Measurements from ENCODE around the gene TMEM208. TPM values are rescaled to one million over a fixed set of nuclear protein-coding genes. Genes with fewer than 3 reads are reported as not detected.

TMEM208 gene
- total RNA-seq, 1 experiment from 2014 or later = 48.4 TPM

- Mint-ChIP-seq H3K36me3 (no peaks in the 10 kb centered on the region), H3K9me3 (no peaks in the 10 kb centered on the region), H3K27ac (no peak overlapping the region), H3K4me3 (no peak overlapping the region), H3K27me3 (ENCODE audit: low read depth) (no peaks in the 10 kb centered on the region), H3K4me1 (peaks cover 4% of the 10 kb centered on the region; the same call in 1 of the 2 replicates)
- no peak for TF ChIP-seq USF1 (CRISPR knock-in tag; IDR thresholded peaks at IDR 0.05)
- TF ChIP-seq, protein P1, sequence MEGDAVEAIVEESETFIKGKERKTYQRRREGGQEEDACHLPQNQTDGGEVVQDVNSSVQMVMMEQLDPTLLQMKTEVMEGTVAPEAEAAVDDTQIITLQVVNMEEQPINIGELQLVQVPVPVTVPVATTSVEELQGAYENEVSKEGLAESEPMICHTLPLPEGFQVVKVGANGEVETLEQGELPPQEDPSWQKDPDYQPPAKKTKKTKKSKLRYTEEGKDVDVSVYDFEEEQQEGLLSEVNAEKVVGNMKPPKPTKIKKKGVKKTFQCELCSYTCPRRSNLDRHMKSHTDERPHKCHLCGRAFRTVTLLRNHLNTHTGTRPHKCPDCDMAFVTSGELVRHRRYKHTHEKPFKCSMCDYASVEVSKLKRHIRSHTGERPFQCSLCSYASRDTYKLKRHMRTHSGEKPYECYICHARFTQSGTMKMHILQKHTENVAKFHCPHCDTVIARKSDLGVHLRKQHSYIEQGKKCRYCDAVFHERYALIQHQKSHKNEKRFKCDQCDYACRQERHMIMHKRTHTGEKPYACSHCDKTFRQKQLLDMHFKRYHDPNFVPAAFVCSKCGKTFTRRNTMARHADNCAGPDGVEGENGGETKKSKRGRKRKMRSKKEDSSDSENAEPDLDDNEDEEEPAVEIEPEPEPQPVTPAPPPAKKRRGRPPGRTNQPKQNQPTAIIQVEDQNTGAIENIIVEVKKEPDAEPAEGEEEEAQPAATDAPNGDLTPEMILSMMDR (IDR thresholded peaks at IDR 0.05) = no peak
- TF ChIP-seq ARID4B (CRISPR knock-in tag; IDR thresholded peaks at IDR 0.05; ENCODE audit: borderline replicate concordance) = no peak
- TF ChIP-seq FOXP4 (CRISPR knock-in tag; IDR thresholded peaks at IDR 0.05) = no peak
- TF ChIP-seq JUN (CRISPR knock-in tag; IDR thresholded peaks at IDR 0.05) = no peak
- no peak for TF ChIP-seq MXD4 (CRISPR knock-in tag; IDR thresholded peaks at IDR 0.05; ENCODE audit: borderline replicate concordance)
- TF ChIP-seq SMAD4 (CRISPR knock-in tag; IDR thresholded peaks at IDR 0.05) = no peak
- no peak for TF ChIP-seq IRF1 (CRISPR knock-in tag; IDR thresholded peaks at IDR 0.05)
- ATAC-seq (no peak), DNase-seq (ENCODE audit: low spot score) (no peak)
- POLR2A ChIA-PET = interaction anchor here (0.6 kb wide), 1 partner anchor 434 kb away, joined by 3 read pairs; no protein-coding TSS in a partner anchor
- CTCF ChIA-PET = interaction anchor here (1.0 to 3.7 kb wide), 3 partner anchors 11 to 27 kb away, joined by 3 to 92 read pairs (median 4); partner anchors contain the start of gene FHOD1
Measured at GRCh38 chr16:67258161-67258835, 31.4 kb downstream of the TMEM208 start.

DNA sequence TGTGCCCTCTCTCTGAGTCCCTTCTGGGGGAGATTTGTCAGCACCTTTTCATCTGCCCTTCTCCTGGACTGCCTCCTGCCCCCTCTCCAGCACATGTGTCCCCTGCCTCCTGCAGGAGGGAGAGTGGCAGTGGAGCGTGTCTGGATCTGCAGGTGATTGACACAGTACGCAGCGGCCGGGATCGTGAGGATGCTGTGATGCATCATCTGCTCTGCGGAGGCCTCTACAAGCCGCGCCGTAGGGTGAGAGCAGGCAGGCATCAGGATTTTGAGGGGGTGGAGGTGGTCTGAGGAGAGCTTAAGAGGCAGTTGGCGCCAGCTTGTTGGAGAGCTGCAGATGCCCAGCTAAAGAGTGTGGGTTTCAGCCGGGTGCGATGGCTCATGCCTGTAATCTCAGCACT lies 32.8 kb downstream of the TMEM208 start:
- peaks cover 4% of the 10 kb centered on the region; the same call in 1 of the 2 replicates for H3K4me1 Mint-ChIP-seq
- ChIA-PET CTCF (interaction anchor here (0.6 to 3.7 kb wide), 18 partner anchors 9 to 736 kb away, joined by 3 to 92 read pairs (median 10); partner anchors contain the start of genes FHOD1, KCTD19, LRRC36 and PLEKHG4), POLR2A (interaction anchor here (0.7 to 1.9 kb wide), 2 partner anchors 13 to 364 kb away, joined by 3 to 14 read pairs; partner anchors contain the start of gene FHOD1)
- no peaks in the 10 kb centered on the region for H3K9me3 Mint-ChIP-seq
- no peak overlapping the region for H3K4me3 Mint-ChIP-seq
- DNase-seq (ENCODE audit: low spot score) (no peak), ATAC-seq (no peak)
- no peaks in the 10 kb centered on the region for H3K27me3 Mint-ChIP-seq (ENCODE audit: low read depth)
- TF ChIP-seq ZNF121 (CRISPR knock-in tag; IDR thresholded peaks at IDR 0.05) (no peak), ZNF232 (CRISPR knock-in tag; IDR thresholded peaks at IDR 0.05) (no peak), ZNF512 (CRISPR knock-in tag; IDR thresholded peaks at IDR 0.05; ENCODE audit: borderline replicate concordance) (no peak), CREB1 (CRISPR knock-in tag; IDR thresholded peaks at IDR 0.05) (no peak)
- no peaks in the 10 kb centered on the region for H3K36me3 Mint-ChIP-seq
- H3K27ac Mint-ChIP-seq = peak overlapping the region; percentile 32

All from WTC11 (cell line).